Measurements from ENCODE around the gene SNIP1.
"Not testable (repeated sequence)": the region's sequence is repeated elsewhere in the genome, so short reads cannot be mapped to it uniquely, and the experiment has no call there.

The SNIP1 gene

GRCh38 chr1:37559080-37559479, 5.0 kb upstream of the SNIP1 start:
- DNase-seq: no peak

- no peak for DNase-seq
Observed at GRCh38 chr1:37558411-37558810, 4.3 kb upstream of the SNIP1 start.

- no peak for DNase-seq
Observed at GRCh38 chr1:37557402-37557801, 3.3 kb upstream of the SNIP1 start.

GRCh38 chr1:37556712-37557196, 2.7 kb upstream of the SNIP1 start, which contains the start of gene DNALI1:
TSS of gene DNALI1 (plus strand) at chr1:37556940. CDS start at chr1:37556995, 55 bp downstream.
- DNase-seq: peak; percentile 84

GRCh38 chr1:37553598-37553926, 531 bp downstream of the SNIP1 start:
- DNase-seq: no peak

GRCh38 chr1:37549341-37549740, 4.8 kb downstream of the SNIP1 start:
- no peak for DNase-seq

- DNase-seq: no peak
Observed at GRCh38 chr1:37545019-37545418, 9.1 kb downstream of the SNIP1 start.

GRCh38 chr1:37544530-37544929, 9.6 kb downstream of the SNIP1 start:
- no peak for DNase-seq

- DNase-seq: no peak
Observed at GRCh38 chr1:37540036-37540785, 13.9 kb downstream of the SNIP1 start.

GRCh38 chr1:37539154-37539553, 14.9 kb downstream of the SNIP1 start:
- not testable (repeated sequence) for DNase-seq

GRCh38 chr1:37537378-37537777, 16.7 kb downstream of the SNIP1 start:
- no peak for DNase-seq

- no peak for DNase-seq
Observed at GRCh38 chr1:37533317-37534093, 20.6 kb downstream of the SNIP1 start.

- not testable (repeated sequence) for DNase-seq
Observed at GRCh38 chr1:37532418-37533156, 21.5 kb downstream of the SNIP1 start.

- DNase-seq: not testable (repeated sequence)
Observed at GRCh38 chr1:37529888-37530287, 24.2 kb downstream of the SNIP1 start.

GRCh38 chr1:37519613-37520012, 34.5 kb downstream of the SNIP1 start:
- DNase-seq: no peak

GRCh38 chr1:37518929-37519328, 35.2 kb downstream of the SNIP1 start:
- DNase-seq: not testable (repeated sequence)

GRCh38 chr1:37518241-37518640, 35.9 kb downstream of the SNIP1 start:
- not testable (repeated sequence) for DNase-seq

GRCh38 chr1:37517569-37517968, 36.5 kb downstream of the SNIP1 start:
- no peak for DNase-seq

- no peak for DNase-seq
Observed at GRCh38 chr1:37515185-37516034, 38.7 kb downstream of the SNIP1 start.

- peak; percentile 80 for DNase-seq
Observed at GRCh38 chr1:37514350-37515184, 39.5 kb downstream of the SNIP1 start, which contains the start of gene MEAF6. TSS of gene MEAF6 (minus strand) at chr1:37514766. CDS start at chr1:37514746, 20 bp downstream.

GRCh38 chr1:37513795-37514349, 40.2 kb downstream of the SNIP1 start:
- no peak for DNase-seq

Measured in fibroblast of skin of abdomen (primary cell).